Adipose tissue (tissue), 3 donors: ENCODE data around the gene IL17RB. TPM values are rescaled to one million over a fixed set of nuclear protein-coding genes. Genes with fewer than 3 reads are reported as not detected.

Source experiments
- H3K27ac ChIP-seq: one replicate; pipeline ENCODE4 v1.5.1; 2013; ENCODE audit warnings: low read depth, low read length
- WGBS, 3 donors: extraction: QIAGEN DNeasy Blood & Tissue Kit; methylation state at CpG; one replicate each; pipeline ENCODE4 v1.1.7; 2013; 5-methylcytosine and 5-hydroxymethylcytosine counted together
- polyA plus RNA-seq, 3 donors: library from polyadenylated mRNA; stranded (reverse); fragments of 200-250 nt; gene quantifications; one replicate each; pipeline ENCODE4 v1.2.3, GENCODE V29; 2013
- donor health status: healthy with polysubstance abuse.
- donor health status: Bipolar disorder and iron deficiency.
- donor health status: healthy.

Gene IL17RB, protein sequence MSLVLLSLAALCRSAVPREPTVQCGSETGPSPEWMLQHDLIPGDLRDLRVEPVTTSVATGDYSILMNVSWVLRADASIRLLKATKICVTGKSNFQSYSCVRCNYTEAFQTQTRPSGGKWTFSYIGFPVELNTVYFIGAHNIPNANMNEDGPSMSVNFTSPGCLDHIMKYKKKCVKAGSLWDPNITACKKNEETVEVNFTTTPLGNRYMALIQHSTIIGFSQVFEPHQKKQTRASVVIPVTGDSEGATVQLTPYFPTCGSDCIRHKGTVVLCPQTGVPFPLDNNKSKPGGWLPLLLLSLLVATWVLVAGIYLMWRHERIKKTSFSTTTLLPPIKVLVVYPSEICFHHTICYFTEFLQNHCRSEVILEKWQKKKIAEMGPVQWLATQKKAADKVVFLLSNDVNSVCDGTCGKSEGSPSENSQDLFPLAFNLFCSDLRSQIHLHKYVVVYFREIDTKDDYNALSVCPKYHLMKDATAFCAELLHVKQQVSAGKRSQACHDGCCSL
- 1 to 10 TPM in 1 of 3 donors, under 1 TPM in 2; 0.22 to 3.5 (median 0.46) TPM for polyA plus RNA-seq

DNA sequence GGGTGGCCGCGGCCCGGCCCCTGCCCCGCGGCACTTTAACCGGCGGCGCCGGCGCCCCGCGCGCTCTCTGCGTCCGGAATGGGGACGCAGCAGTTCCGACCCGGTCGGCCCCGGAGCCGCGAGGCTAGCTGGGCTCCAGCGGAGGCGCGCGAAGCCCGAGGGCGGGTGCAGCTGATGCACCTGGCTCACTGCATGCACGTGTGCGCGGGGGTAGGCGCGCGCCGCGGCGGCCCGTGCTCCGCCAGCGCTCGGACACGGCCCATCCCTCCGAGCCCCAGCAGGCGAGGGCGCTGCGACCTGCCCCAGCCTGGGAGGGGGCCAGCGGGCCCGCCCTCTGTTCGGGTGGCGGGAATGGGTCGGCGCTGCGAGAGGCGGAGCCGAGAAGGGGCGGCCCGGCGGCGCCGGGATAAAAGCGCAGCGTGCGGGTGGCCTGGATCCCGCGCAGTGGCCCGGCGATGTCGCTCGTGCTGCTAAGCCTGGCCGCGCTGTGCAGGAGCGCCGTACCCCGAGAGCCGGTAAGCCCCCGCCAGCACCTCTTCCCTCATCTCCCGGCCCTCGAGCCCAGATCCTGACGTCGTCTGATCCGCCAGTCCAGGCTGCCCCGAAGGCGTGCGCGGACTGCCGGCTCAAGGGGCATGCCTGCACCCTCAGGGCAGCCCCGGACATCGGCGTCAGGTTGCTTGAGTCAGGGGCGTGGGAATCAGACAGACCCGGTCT, at the start of gene IL17RB, which contains the start of gene CHDH:
Gene IL17RB (plus strand): TSS at position 435 of the 717 bp plus-strand sequence. CDS start 21 bp downstream, at position 456.
Gene CHDH (minus strand): TSS at position 286 of the 717 bp plus-strand sequence. CDS start 22,411 bp downstream, outside the sequence.
- 2 to 3% (median 3%) methylated on average over 60 to 91 of the region's 91 CpGs for whole genome bisulfite sequencing, 3 donors

DNA sequence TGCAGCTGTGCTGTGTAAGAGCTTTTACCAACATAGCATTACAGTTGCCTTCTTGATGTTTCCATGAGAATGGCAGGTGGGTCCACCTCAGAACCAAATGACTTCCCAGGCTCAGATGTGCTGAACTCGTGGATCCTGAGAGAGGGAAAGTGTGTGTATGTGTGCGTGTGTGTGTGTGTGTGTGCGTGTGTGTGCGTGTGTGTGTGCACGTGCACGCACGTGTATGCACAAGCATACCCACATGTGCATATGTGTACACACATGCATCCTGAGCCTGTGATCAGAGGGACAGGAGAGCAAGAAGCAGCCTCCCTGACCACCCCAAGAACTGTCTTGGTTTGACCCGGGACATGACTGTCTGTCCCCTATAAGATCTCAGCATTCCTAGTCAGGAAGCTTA, 48.2 kb upstream of the IL17RB start:
- H3K27ac ChIP-seq, result no peak overlapping the region
- WGBS, 3 donors, result 83 to 92% (median 83%) methylated on average over 8 of the region's 8 CpGs

More for the DNA sequence above, at the start of gene IL17RB, which contains the start of gene CHDH:
- no peak within 1 kb of the TSS for H3K27ac ChIP-seq

DNA sequence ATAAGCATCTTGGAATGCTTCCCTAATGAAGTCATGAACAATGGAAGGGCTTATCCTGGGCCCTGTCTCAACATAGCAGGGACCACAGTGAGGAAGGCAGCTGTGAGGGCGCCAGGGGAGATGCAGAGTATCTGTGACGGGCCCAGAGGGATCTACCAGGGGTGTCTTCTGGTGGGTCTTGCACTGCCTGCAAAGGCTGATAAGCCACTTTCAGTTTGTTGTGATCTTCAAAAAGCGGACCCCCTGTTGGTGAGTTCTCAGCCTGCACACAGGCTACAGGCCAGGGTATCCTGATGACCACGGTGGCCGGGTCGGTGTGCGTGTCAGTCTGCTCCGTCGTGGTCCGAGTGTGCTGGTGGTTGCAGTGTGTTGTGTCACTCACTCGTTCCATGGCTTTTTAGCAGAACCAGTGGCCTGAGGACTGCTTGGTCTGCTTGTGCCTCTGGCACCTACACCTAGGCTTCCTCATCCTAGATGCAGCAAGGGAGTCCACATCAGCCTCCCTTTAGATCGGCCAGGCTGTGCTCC, 47.0 kb upstream of the IL17RB start:
- 95 to 96% (median 95%) methylated on average over 12 of the region's 12 CpGs for WGBS, 3 donors

DNA sequence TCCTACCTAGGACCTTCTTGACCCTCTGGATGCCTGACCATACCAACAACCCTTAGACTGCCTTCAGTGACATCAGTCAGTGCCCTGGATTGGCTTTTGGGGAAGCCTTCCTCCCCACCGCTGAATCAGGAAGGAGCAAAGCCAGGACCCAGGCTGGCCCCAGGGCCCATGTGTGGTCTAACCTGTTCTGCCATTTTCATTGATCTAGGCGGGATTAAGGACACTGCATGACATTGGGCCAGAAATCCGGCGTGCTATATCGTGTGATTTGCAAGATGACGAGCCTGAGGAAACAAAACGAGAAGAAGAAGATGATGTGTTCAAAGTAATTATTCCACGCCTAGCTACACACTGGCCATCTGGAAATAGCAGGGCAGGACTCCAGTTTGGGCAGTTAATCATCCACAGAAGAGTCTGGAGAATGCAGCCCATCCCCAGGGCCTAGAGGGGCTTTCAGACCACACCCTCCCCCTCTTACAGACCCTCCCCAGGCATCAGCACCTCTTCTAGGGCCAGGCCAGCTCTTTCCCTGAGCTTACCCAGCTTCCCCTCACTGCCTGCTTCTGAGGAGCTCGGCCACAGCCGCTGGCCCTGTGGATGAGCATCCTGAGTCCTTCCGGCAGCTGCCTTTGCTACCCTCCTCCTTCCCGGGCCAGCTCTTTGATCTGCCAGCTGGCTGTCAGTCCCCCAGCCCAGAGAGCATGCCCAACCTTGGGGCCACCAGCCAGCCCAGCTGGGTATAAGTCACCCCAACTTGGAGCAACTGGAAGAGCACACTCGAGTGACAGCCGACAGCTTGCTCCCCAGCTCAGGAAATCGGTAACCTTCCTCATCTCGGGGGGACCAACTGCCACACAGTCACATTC, 46.1 kb upstream of the IL17RB start:
- 79 to 82% (median 82%) methylated on average over 16 of the region's 16 CpGs for WGBS, 3 donors
- H3K27ac ChIP-seq, result no peak overlapping the region

More for the DNA sequence above, 47.0 kb upstream of the IL17RB start:
- H3K27ac ChIP-seq, result no peak overlapping the region

DNA sequence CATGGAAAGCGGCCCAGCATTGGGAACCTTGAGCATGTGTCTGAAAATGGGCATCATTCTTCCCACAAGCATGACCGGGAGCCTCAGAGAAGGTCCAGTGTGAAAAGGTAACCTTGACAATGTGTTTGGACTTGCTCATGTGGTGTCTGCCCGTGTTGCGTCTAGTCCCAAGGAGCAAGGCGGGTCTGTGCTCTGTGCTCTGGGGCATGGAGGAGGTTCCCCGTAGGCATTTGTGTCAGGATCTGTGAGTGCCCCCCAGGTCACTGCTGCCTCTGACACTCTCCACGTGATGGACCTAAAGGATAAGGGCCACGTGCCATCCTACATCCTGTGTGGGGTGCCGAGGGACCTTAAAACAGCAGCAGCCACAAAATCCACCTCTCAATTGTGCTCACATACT, 45.0 kb upstream of the IL17RB start:
- H3K27ac ChIP-seq, result no peak overlapping the region
- WGBS, 3 donors, result 90 to 91% (median 91%) methylated on average over 9 of the region's 9 CpGs

DNA sequence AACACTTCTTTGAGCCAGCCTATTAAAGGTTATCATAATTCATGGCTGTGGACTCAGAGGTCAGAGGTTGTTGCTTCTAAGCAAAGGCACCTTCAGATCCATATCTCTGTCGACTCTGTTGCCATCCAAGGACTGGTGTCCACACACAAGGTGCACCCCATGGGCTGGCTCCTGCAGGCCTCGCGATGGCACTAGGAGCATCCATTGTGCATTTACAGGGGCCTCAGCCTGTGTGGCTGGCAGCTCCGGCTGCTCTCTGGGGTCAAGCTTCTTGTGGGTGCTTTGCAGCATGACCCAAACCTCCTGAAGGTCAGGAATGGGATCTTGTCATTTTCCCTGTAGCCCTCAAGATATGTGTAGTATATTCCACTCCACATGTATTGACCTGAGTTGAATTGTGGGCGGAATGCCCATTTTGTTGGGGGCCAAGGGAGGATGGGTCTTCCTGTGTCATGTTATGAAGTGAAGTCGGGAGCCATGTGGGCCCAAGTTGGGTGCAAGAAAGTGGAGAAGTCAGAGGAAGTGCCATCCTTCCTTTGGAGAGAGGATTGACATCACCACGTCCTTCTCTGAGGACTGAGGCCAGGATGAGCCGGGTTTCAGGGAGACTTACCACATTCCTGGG, 44.0 kb upstream of the IL17RB start:
- WGBS, 3 donors, result 84 to 86% (median 85%) methylated on average over 8 of the region's 8 CpGs
- no peak overlapping the region for H3K27ac ChIP-seq

DNA sequence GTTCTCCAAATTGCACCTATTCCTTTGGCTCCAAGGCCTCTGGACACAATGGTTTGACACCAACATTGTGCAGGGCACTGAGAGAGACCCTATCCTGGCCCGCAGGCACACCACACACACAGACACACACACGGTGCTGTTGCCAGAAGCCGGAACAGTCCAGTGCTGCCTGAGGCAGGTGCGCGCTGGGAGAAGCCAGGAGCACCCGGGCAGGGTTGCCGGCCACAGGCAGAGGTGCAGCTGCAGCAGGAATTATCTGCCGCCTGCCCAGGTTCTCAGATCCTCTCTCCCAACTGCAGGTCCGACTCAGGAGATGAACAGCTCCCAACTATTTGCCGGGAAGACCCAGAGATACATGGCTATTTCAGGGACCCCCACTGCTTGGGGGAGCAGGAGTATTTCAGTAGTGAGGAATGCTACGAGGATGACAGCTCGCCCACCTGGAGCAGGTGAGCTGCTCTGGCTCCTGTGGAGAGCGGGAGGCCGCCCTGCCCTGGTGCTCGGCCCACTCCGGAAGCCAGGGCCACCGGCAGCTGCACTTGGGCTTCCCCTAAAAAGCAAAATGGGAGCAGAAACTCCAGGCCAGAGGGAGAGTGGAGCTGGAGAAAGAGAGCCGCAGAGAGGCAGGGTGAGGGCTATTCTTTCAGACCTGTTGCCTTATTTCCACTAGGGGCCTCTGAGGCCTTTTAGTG, 43.1 kb upstream of the IL17RB start:
- H3K27ac ChIP-seq, result no peak overlapping the region
- 88 to 94% (median 93%) methylated on average over 18 of the region's 18 CpGs for WGBS, 3 donors

DNA sequence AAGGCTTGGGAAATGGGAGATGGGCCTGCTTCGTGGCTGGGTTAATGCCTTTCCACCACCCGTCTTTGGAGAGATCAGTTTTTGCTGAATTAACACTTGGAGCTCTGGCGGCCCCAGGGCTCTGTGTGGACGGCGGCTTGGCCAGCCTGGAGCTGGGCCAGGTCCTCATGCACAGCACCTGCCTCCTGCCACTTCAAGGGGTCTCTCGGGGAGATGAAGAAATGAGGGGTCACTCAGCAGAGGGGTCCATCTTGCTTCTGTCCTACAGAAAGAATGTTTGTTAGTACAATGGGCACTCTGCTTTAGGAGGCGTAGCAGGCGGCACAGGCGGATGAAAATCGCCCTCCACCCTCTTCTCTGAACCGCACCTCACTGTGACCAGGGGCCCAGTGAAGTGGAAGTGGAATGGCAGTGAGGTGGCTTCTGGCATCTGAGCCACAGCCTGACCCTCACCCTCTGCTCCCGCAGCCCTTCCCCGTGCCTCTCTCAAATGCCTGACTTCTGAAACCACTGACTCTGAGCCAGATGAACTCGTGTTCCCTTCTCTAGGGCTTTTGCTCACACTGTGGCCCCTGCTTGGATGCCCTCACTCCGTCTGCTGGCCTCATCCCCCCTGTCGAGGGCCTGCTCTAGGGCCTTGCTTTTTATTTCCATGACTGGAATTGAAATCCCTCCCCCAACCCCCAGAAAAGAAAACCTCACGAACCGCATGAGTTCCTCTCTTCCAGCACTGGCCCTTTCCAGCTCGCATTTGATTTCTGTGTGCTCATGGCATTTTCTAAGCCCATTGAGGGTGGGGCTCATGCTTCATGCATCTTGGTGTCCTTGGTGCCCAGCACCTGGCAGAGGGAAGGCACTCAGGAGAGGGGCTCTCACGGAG, 42.3 kb upstream of the IL17RB start:
- H3K27ac ChIP-seq, result no peak overlapping the region
- 72 to 79% (median 78%) methylated on average over 20 of the region's 20 CpGs for WGBS, 3 donors

DNA sequence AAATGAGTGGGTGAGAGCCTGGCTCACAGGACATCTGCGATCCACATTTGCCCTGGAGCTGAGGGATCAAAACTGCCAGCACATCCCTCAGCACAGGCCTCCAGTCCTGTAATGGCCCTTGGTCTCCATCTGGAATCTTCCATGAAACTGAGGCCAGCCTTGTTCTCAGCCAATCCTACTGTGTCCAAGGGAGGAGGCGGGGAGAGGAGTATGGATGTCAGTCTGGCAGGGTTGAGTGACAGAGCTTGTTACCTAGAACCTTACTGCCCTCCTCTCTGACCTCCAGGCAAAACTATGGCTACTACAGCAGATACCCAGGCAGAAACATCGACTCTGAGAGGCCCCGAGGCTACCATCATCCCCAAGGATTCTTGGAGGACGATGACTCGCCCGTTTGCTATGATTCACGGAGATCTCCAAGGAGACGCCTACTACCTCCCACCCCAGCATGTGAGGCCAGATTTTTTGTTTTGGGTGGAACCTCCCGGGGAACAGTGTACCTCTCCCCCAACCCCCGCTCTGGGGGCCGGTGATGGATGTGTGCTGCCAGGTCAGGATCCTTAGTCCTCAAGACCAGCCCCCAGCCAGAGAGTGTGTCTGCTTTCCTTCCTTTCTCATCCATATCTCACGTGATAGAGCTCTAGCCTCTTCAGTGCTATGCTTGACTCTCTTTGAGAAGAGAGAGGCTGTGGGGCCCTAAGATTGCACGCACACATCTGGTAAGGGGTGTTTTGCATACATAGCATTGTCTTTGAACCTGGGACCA, 41.5 kb upstream of the IL17RB start:
- no peak overlapping the region for H3K27ac ChIP-seq
- 61 to 77% (median 62%) methylated on average over 14 of the region's 14 CpGs for WGBS, 3 donors

DNA sequence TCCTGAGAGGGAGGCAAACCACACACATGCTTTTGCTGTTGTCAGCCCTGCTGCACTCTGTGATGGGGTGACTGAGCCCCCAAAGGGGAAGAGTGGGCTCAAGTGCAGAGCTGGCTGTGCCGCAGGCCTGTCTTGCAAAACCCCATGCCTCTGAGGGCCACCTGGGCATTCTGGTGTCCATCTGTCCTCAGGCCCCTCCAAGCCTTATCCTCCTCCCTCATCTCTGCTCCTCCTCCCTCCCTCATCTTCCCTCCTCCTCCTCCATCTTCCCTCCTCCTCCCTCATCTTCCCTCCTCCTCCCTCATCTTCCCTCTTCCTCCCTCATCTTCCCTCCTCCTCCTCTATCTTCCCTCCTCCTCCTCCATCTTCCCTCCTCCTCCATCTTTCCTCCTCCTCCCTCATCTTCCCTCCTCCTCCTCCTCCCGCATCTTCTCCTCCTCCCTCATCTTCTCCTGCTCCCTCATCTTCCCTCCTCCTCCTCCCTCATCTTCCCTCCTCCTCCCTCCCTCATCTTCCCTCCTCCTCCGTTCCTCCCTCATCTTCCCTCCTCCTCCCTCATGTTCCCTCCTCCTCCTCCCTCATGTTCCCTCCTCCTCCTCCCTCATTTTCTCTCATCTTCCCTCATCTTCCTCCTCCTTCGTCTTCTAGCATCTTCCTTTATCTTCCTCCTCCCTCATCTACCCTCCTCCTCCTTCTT, 40.8 kb upstream of the IL17RB start:
- 74 to 87% (median 84%) methylated on average over 4 of the region's 4 CpGs for WGBS, 3 donors
- H3K27ac ChIP-seq, result no peak overlapping the region

DNA sequence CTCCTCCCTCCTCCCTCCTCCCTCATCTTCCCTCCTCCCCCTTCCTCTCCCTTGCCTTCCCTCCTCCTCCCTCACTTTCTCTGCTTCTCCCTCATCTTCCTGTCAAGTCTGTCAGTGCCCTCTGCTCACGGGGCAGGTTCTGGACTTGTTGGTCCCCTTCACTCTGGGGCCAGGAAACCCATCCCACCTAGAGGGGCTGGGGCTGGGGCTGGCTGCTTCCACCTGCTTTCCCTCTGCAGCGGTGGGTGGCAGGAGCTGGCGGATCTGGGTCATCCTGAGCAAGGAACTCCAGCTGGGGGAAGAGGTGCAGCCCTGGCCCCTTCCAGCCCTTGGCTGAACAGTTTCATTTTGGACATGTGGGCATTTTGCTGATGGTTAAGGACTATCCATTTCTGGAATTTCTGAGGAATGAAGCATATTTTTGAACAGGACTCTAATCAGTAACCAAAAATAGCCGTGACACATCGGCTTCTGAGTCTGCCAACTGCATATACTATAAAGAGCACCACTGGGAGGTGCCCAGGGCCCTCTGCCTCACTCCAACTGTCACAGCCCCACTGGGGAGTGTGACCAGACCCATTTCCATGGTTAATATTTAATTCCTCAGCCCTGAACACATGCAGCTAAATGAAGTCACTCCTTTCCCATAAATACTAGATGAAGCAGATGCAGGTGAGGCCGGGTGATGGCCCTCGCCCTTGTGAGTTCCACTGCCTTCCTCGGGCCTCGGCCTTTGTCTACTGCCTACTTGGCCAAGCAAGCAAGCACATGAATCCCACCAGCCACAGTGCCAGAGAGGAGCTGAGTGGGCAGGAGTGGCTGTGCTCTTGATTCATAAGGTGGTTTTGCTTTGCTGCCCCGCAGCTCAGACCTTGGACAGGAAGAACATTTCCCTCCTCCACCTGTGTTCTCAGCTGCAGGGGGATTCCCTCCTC, 39.9 kb upstream of the IL17RB start:
- no peak overlapping the region for H3K27ac ChIP-seq
- 40 to 72% (median 63%) methylated on average over 10 of the region's 10 CpGs for WGBS, 3 donors

DNA sequence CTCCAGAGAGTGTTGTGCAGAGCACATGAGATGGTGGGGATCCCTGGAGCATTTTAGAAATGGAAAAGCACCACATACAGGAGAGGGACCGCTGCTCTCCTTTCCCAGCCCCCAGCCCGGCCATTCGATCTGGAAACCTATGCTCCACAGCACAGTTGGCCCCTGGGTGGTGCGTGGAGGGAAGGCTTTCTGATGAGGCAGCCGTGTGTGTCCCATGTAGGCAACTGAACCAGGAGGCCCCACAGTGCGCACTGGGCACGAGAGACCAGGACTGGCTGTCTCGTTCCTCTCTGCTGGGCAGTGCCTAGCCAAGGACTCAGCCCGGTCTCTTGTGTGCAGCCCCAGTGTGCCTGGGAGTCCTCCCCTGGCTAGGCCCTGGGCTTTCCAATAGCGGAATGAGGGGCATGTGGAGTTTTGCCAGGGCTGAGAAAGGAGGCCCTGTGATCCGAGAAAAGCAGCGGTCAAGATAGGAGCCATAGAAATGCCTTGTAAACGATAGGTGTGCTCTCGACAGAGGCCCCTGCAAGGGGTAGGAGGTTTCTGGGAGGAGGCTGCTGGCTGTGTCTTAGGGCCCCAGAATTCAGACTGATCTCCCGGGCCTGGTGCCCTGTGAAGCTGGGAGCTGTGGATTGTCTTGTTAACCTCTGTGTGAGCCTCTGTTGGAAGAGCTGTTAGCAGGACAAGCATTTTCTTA, 39.1 kb upstream of the IL17RB start:
- no peak overlapping the region for H3K27ac ChIP-seq
- WGBS, 3 donors, result 78 to 88% (median 80%) methylated on average over 15 of the region's 15 CpGs

DNA sequence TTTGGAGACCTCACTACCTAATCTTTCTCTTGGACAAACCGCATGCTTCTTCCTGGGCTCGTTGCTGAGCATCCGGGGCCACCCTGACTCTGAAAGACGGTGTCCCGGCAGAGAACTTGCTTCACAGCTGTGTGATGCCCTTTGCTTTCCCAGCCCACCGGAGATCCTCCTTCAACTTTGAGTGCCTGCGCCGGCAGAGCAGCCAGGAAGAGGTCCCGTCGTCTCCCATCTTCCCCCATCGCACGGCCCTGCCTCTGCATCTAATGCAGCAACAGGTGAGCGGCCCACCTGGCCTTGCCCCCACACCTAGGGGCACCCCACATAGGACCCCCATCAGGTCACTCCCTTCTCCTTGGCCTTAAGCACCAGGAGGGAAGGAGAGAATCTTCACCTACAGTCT, 37.9 kb upstream of the IL17RB start:
- 89 to 97% (median 96%) methylated on average over 13 of the region's 13 CpGs for WGBS, 3 donors
- H3K27ac ChIP-seq, result no peak overlapping the region
